Measurements from ENCODE around the gene MRPL39.

Gene MRPL39

GRCh38 chr21:25555492-25555891 lies 51.8 kb downstream of the MRPL39 start:
- no peak for TF ChIP-seq CTCF (IDR thresholded peaks at IDR 0.05; ENCODE audit: low read depth, low read length, missing control alignments)
- DNase-seq, result no peak
- Histone ChIP-seq H3K27me3 (replicated peaks) (no peaks in the 10 kb centered on the region), H3K36me3 (replicated peaks) (no peaks in the 10 kb centered on the region), H3K27ac (no peak overlapping the region), H3K4me3 (ENCODE audit: low read depth, low read length) (no peak overlapping the region)
- in situ Hi-C loops (cut with HindIII; ENCODE audit: low pct_ligation_motif_present, low sequenced_read_pairs), result no loop called here

GRCh38 chr21:25552856-25553255 lies 54.4 kb downstream of the MRPL39 start:
- DNase-seq, result no peak
- H3K4me3 ChIP-seq (ENCODE audit: low read depth, low read length), result no peak overlapping the region
- no peaks in the 10 kb centered on the region for H3K36me3 ChIP-seq (replicated peaks)
- in situ Hi-C loops (cut with HindIII; ENCODE audit: low pct_ligation_motif_present, low sequenced_read_pairs), result no loop called here
- H3K27ac ChIP-seq, result no peak overlapping the region
- no peaks in the 10 kb centered on the region for H3K27me3 ChIP-seq (replicated peaks)
- TF ChIP-seq CTCF (IDR thresholded peaks at IDR 0.05; ENCODE audit: low read depth, low read length, missing control alignments), result no peak

- H3K4me3 ChIP-seq (ENCODE audit: low read depth, low read length), result no peak overlapping the region
- in situ Hi-C loops (cut with HindIII; ENCODE audit: low pct_ligation_motif_present, low sequenced_read_pairs), result no loop called here
- H3K36me3 ChIP-seq (replicated peaks), result no peaks in the 10 kb centered on the region
- no peak overlapping the region for H3K27ac ChIP-seq
- H3K27me3 ChIP-seq (replicated peaks), result no peaks in the 10 kb centered on the region
- TF ChIP-seq CTCF (IDR thresholded peaks at IDR 0.05; ENCODE audit: low read depth, low read length, missing control alignments), result no peak
- no peak for DNase-seq
These were observed 55.7 kb downstream of the MRPL39 start for GRCh38 chr21:25551569-25551968.

- no peaks in the 10 kb centered on the region for H3K27me3 ChIP-seq (replicated peaks)
- no peaks in the 10 kb centered on the region for H3K36me3 ChIP-seq (replicated peaks)
- no peak for DNase-seq
- H3K27ac ChIP-seq, result no peak overlapping the region
- H3K4me3 ChIP-seq (ENCODE audit: low read depth, low read length), result no peak overlapping the region
- in situ Hi-C loops (cut with HindIII; ENCODE audit: low pct_ligation_motif_present, low sequenced_read_pairs), result no loop called here
- no peak for TF ChIP-seq CTCF (IDR thresholded peaks at IDR 0.05; ENCODE audit: low read depth, low read length, missing control alignments)
These were observed 56.7 kb downstream of the MRPL39 start for GRCh38 chr21:25550352-25551120.

- Histone ChIP-seq H3K27me3 (replicated peaks) (no peaks in the 10 kb centered on the region), H3K4me3 (ENCODE audit: low read depth, low read length) (no peak overlapping the region), H3K27ac (no peak overlapping the region), H3K36me3 (replicated peaks) (no peaks in the 10 kb centered on the region)
- DNase-seq, result no peak
- TF ChIP-seq CTCF (IDR thresholded peaks at IDR 0.05; ENCODE audit: low read depth, low read length, missing control alignments), result no peak
- in situ Hi-C loops (cut with HindIII; ENCODE audit: low pct_ligation_motif_present, low sequenced_read_pairs), result no loop called here
These were observed 66.2 kb downstream of the MRPL39 start for GRCh38 chr21:25541042-25541441.

GRCh38 chr21:25539606-25540005 lies 67.7 kb downstream of the MRPL39 start:
- no peaks in the 10 kb centered on the region for H3K27me3 ChIP-seq (replicated peaks)
- no peak for TF ChIP-seq CTCF (IDR thresholded peaks at IDR 0.05; ENCODE audit: low read depth, low read length, missing control alignments)
- DNase-seq, result no peak
- no peak overlapping the region for H3K4me3 ChIP-seq (ENCODE audit: low read depth, low read length)
- no peak overlapping the region for H3K27ac ChIP-seq
- H3K36me3 ChIP-seq (replicated peaks), result no peaks in the 10 kb centered on the region
- in situ Hi-C loops (cut with HindIII; ENCODE audit: low pct_ligation_motif_present, low sequenced_read_pairs), result no loop called here
